ENCODE results near the gene TMEM47. TPM values are rescaled to one million over a fixed set of nuclear protein-coding genes. Genes with fewer than 3 reads are reported as not detected.

The TMEM47 gene
- total and polyA plus RNA-seq, 2 experiments from 2014 or later, result 25.4 to 56.7 TPM

- Histone ChIP-seq H3K27me3 (ENCODE audit: insufficient read depth) (no peaks in the 10 kb centered on the region), H2AFZ (no peak overlapping the region), H3K27ac (ENCODE audit: low read depth) (0 out of 2 replicates have a peak overlapping the region, but pooled peaks have one; percentile 42), H3K79me2 (replicated peaks; ENCODE audit: insufficient read depth) (peaks cover 2% of the 10 kb centered on the region; the same call in 1 of the 2 replicates), H3K36me3 (ENCODE audit: insufficient read depth) (no peaks in the 10 kb centered on the region), H4K20me1 (replicated peaks; ENCODE audit: insufficient read depth) (no peaks in the 10 kb centered on the region), H3K4me3 (no peak overlapping the region), H3F3A (replicated peaks; ENCODE audit: low read depth) (no peaks in the 10 kb centered on the region), H3K9me2 (ENCODE audit: insufficient read depth) (no peaks in the 10 kb centered on the region), H3K4me2 (peak overlapping the region; percentile 60), H3K4me1 (ENCODE audit: insufficient read depth) (peaks cover 18% of the 10 kb centered on the region)
- Mint-ChIP-seq H3K4me3 (no peak overlapping the region), H3K27ac (peak overlapping the region; percentile 74; the same call in 1 of the 2 replicates), H3K27me3 (ENCODE audit: insufficient read depth, low read depth, poor library complexity) (no peaks in the 10 kb centered on the region), H3K36me3 (ENCODE audit: low read depth) (peaks cover 23% of the 10 kb centered on the region; the same call in 2 of the 3 replicates), H3K9me3 (no peaks in the 10 kb centered on the region; the same call in 2 of the 3 replicates), H3K4me1 (peaks cover 17% of the 10 kb centered on the region)
- no peak for TF ChIP-seq NANOG (IDR thresholded peaks at IDR 0.05; ENCODE audit: borderline replicate concordance)
- no peak for TF ChIP-seq REST (IDR thresholded peaks at IDR 0.05; ENCODE audit: unreplicated experiment)
- no peak for TF ChIP-seq ZNF462 (CRISPR knock-in tag; IDR thresholded peaks at IDR 0.05)
- no peak for TF ChIP-seq CREB1 (CRISPR knock-in tag; IDR thresholded peaks at IDR 0.05; ENCODE audit: low read depth)
- TF ChIP-seq ZNF331 (CRISPR knock-in tag; IDR thresholded peaks at IDR 0.05; ENCODE audit: low read depth), result no peak
- TF ChIP-seq CTCF (conservative IDR thresholded peaks at IDR 0.05; ENCODE audit: low read depth in 2 of 2), result no peak
- no peak for TF ChIP-seq JUNB (IDR thresholded peaks at IDR 0.05; ENCODE audit: unreplicated experiment)
- TF ChIP-seq EZH2phosphoT487 (IDR thresholded peaks at IDR 0.05; ENCODE audit: unreplicated experiment), result no peak
- no peak for TF ChIP-seq ETS1 (IDR thresholded peaks at IDR 0.05)
- DNase-seq (ENCODE audit: low spot score) (no peak), ATAC-seq (no peak)
These were observed 25.4 kb downstream of the TMEM47 start for GRCh38 chrX:34631479-34632220.

Data from GM23338 (cell line).